Activated CD8-positive, alpha-beta memory T cell treated with anti-CD3 and anti-CD28 coated beads for 1 hour (primary cell): Measurements from ENCODE around the gene MKNK2.
"Not testable (repeated sequence)": the region's sequence is repeated elsewhere in the genome, so short reads cannot be mapped to it uniquely, and the experiment has no call there.

Source experiments
- DNase-seq, 2 donors: peaks; one replicate each; pipeline ENCODE4 v3.0.0-alpha.2; 2020; ENCODE audit warnings: low read depth in 1 of 2; ENCODE audit errors: extremely low read depth in 1 of 2

MKNK2 gene

DNA sequence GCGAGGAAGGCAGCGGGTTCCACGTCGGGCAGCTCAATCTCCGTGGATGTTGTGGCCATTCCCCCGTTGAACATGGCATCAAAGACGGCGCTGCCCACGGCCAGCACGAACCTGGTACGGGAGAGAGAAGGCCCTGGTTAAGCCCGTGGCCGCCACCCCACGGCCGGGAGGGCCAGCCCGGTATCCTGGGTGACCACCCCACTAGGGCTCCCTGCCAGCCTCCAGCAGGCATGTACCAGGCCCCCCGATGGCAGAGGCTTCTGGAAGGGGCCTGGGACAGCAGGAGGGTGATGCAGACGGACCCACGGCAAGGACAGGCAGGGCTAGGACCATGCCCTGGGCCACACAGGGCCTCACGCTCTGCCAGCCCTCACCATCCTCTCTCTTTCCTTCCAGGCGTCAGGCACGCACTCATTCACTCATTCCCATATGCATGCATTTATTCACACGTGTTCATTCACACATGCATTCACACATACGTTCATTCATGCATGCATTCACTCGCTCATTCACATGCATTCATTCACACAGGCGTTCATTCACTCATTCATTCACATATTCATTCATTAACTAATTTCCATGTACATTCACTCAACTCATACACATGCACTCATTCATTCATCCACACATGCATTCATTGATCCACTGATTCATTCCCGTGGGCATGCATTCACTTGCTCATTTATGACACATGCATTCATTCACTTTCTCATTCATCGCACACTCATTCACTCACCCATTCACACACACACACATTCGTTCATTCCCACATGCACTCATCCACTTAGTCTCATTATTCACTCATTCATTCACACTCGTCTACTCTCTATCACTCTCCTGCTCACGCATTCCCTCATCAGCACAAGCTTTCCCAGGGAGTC is 53.5 kb downstream of the MKNK2 start:
- DNase-seq, result no peak

DNA sequence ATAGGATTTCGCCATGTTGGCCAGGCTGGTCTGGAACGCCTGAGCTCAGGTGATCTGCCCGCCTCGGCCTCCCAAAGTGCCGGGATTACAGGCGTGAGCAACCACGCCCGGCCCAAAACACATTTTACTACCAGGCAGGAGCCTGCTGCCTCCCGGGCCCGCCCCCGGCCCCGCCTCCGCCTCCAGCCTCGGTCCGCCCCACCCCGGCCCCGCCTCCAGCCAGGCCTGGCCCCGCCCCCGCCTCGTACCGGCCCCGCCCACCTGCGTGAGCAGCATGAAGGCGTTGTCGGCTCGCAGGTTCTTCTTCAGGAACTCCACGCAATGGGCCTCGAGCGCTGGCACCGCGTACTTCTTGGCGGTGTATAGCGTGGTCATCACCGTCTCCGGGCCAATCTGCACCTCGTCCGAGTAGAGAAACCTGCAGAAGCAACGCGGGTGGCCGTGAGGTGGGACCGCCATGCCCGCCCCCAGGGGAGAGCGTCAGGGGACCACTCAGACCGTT is 58.2 kb downstream of the MKNK2 start:
- no peak for DNase-seq

DNA sequence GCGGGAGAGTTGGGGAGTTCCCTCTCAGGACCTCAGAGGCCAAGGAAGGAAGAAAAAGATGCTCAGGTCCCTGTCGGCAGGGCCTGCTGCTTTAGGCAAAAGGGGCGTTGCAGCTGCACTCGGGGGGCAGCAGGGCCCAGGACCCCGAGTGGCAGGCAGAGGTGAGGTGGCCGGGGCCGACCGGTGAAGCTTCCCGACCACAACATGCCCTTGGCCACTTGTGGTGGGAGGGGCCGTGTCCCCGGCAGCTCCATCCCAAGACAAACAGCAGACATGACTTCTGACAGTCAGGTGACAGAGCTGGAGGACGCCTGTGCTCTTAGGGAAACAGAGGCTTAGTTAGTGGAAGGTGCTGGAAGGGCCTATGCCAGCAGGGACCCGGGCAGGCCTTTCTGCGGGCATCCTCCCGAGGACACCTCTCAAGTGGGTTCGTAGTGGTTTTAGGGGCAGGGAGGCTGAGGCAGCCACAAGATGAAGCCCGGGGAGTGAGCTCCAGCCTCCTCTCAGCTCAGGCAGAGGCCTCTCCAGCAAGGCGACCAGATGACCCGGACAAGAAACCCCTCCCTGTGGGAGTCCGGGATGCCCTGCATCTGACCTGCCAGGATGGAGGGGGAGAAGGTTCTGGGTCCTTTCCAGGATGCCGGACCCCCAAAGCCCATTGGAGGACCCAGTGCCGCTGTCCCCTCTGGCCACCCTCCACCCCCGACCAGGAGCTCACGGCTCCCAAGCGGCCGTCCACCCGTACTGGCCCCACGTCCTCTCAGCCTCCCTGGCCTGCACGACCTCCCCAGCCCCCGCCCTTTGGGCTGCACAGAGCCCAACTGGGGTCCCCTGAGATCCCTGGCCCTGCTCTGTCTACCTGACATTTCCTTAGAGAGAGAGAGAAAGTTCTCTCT is 59.8 kb downstream of the MKNK2 start:
- DNase-seq, result no peak

DNA sequence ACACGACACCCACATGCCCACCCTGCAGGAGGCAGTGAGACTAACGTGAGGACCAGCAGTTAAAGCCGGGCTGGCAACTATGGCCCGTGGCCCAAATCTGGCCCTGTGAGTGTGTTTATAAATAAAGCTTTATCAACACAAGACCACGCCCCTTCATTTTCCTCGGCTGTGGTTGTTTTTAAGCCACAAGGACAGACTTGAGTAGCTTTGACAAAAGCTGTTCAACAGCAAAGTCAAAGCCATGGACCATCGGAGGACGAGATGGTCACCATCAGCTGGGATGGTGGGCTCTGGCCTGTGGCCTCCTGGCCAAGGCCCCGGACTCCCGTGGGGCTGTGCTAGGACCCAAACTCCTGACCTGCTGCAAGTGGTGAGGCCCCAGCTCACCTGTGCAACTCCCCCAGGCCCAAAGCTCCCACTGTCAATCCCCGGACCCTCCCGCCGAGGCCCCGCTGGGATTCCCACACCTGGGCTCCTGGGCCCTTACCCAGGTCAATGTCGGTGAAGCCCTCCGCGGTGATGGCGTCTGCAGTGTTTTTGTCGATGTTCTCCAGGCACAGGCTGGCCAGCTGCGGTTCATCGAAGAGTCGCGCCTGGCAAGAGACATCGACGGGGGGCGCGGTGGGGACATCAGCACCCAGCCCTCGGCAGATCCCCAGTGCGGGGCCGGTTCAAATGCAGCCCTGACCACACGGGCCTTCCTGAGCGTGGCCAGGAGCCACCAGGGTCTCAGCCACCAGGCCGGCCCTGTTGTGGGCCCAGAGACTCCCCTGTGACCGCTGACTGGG is 60.6 kb downstream of the MKNK2 start:
- DNase-seq, result no peak

DNA sequence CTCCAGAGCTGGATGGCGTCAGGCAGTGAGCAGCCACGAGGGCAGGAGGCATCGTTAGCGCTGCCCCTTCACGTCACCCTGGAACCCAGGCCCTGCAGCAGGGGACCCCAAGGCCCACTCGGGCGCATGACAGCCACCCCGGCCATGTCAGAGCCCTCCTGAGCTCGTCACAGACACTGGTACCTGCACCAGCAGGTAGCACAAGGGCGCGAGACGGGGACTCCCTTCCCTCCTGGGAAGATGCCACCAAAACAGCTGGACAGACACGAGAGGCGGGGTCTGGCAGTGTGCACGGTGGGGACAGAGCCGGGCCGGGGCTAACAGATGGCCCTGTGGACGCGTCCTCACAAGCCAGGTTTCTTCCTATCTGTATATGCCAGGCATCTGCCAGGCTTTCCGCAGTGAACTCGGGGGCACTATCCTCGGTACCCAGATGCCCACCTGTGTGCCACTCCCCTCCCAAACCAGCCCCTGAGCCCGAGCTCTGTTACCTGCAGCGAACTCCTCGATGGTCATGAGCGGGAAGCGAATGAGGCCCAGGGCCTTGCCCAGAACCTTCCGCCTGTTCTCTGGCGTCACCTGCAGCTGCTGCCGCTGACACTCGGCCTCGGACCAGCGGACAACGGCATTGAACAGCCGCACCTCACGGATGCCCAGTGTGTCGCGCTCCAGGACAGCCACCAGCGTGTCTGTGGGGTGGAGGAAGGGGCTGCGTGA is 61.4 kb downstream of the MKNK2 start:
- DNase-seq, result no peak

DNA sequence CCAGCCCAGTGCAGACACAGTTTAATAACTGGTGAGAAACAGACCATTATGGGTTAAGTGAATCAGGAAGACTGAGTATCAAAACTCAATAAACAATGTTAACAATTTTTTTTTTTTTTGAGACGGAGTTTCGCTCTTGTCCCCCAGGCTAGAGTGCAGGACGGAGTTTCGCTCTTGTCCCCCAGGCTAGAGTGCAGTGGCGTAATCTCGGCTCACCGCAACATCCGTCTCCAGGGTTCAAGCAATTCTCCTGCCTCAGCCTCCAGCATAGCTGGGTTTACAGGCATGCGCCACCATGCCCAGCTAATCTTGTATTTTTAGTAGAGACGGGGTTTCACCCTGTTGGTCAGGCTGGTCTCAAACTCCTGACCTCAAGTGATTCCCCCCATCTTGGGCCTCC is 62.6 kb downstream of the MKNK2 start:
- DNase-seq, result not testable (repeated sequence)
